GM23338 (cell line): ENCODE data around the gene CCR8. TPM values are rescaled to one million over a fixed set of nuclear protein-coding genes. Genes with fewer than 3 reads are reported as not detected.

Experiments used
- ATAC-seq: fragments of 200-7000 bp; cut with Tn5 transposase; 3 replicates; pipeline ENCODE4 v1.9.1; 2020
- DNase-seq: peaks from one replicate; pipeline ENCODE4 v3.0.0-alpha.2; 2015; ENCODE audit warnings: low spot score
- H2AFZ ChIP-seq: fragments of 200-600 bp; sonication (generic); 2 replicates; pipeline ENCODE4 v1.8.0; 2016; ENCODE audit warnings: antibody characterized with exemption, mild to moderate bottlenecking, moderate library complexity
- H3F3A ChIP-seq: fragments of 200-600 bp; sonication (generic); replicated peaks from 2 replicates; pipeline ENCODE4 v1.8.0; 2017; ENCODE audit warnings: antibody characterized with exemption, mixed run types, low read depth
- H3K27ac ChIP-seq: fragments of 200-600 bp; sonication (generic); 2 replicates; pipeline ENCODE4 v1.6.1; 2016; ENCODE audit warnings: low read depth
- H3K27me3 ChIP-seq: fragments of 200-600 bp; sonication (generic); 2 replicates; pipeline ENCODE4 v1.8.0; 2016; ENCODE audit warnings: mild to moderate bottlenecking, mixed run types, moderate library complexity; ENCODE audit not compliant: insufficient read depth
- H3K36me3 ChIP-seq: fragments of 200-600 bp; sonication (generic); 2 replicates; pipeline ENCODE4 v1.8.0; 2016; ENCODE audit warnings: mild to moderate bottlenecking; ENCODE audit not compliant: insufficient read depth
- H3K4me1 ChIP-seq: fragments of 200-600 bp; sonication (generic); 2 replicates; pipeline ENCODE4 v1.8.0; 2016; ENCODE audit warnings: mild to moderate bottlenecking, moderate library complexity; ENCODE audit not compliant: insufficient read depth
- H3K4me2 ChIP-seq: fragments of 200-600 bp; sonication (generic); 2 replicates; pipeline ENCODE4 v1.7.1; 2017; ENCODE audit warnings: mixed run types
- H3K4me3 ChIP-seq: fragments of 200-600 bp; sonication (generic); 2 replicates; pipeline ENCODE4 v1.6.1; 2016; ENCODE audit warnings: mixed run types
- H3K79me2 ChIP-seq: fragments of 200-600 bp; sonication (generic); replicated peaks from 2 replicates; pipeline ENCODE4 v1.8.0; 2017; ENCODE audit warnings: mild to moderate bottlenecking; ENCODE audit not compliant: insufficient read depth
- H3K9me2 ChIP-seq: fragments of 200-600 bp; sonication (generic); 2 replicates; pipeline ENCODE4 v1.8.0; 2017; ENCODE audit not compliant: insufficient read depth
- H4K20me1 ChIP-seq: fragments of 200-600 bp; sonication (generic); replicated peaks from 2 replicates; pipeline ENCODE4 v1.8.0; 2017; ENCODE audit warnings: mild to moderate bottlenecking; ENCODE audit not compliant: insufficient read depth
- H3K27ac Mint-ChIP-seq: 2 replicates; pipeline ENCODE4 v1.8.0; 2020; ENCODE audit warnings: inconsistent platforms, mild to moderate bottlenecking, moderate library complexity, mixed read lengths
- H3K27me3 Mint-ChIP-seq: 3 replicates; pipeline ENCODE4 v1.8.0; 2022; ENCODE audit warnings: low read depth, mild to moderate bottlenecking, moderate library complexity, mixed read lengths, inconsistent platforms; ENCODE audit not compliant: insufficient read depth, poor library complexity
- H3K36me3 Mint-ChIP-seq: 3 replicates; pipeline ENCODE4 v1.8.0; 2021; ENCODE audit warnings: low read depth, mild to moderate bottlenecking, inconsistent platforms, moderate library complexity, mixed read lengths
- H3K4me1 Mint-ChIP-seq: 3 replicates; pipeline ENCODE4 v1.8.0; 2020; ENCODE audit warnings: mild to moderate bottlenecking, inconsistent platforms, mixed read lengths
- H3K4me3 Mint-ChIP-seq: 3 replicates; pipeline ENCODE4 v1.8.0; 2021; ENCODE audit warnings: moderate library complexity, mild to moderate bottlenecking, inconsistent platforms, mixed read lengths
- H3K9me3 Mint-ChIP-seq: 3 replicates; pipeline ENCODE4 v1.8.0; 2020; ENCODE audit warnings: moderate library complexity, mild to moderate bottlenecking, inconsistent platforms, mixed read lengths
- CREB1 ChIP-seq: fragments of 250-450 bp; sonication (Bioruptor Pico); IDR thresholded peaks from 2 replicates; pipeline ENCODE4 v1.5.0; 2020; ENCODE audit warnings: low read depth, mild to moderate bottlenecking, moderate library complexity
- CTCF ChIP-seq, 2 experiments: fragments of 200-600 bp in 1 of 2; sonication (generic) in 1 of 2; conservative IDR thresholded peaks; 2 replicates each; pipeline versions ENCODE4 v1.5.1 to v1.6.1; 2016 to 2017; ENCODE audit warnings: antibody characterized with exemption in 2 of 2, low read depth in 2 of 2, mild to moderate bottlenecking in 2 of 2, moderate library complexity in 1 of 2
- ETS1 ChIP-seq: IDR thresholded peaks from 2 replicates; pipeline ENCODE4 v1.6.1; 2016; ENCODE audit warnings: antibody characterized with exemption
- POLR2AphosphoS5 ChIP-seq: IDR thresholded peaks from 2 replicates; pipeline ENCODE4 v1.6.1; 2016; ENCODE audit warnings: antibody characterized with exemption, low read depth
- REST ChIP-seq: IDR thresholded peaks from one replicate; pipeline ENCODE4 v1.6.1; 2018; ENCODE audit warnings: antibody characterized with exemption; ENCODE audit not compliant: unreplicated experiment
- ZNF114 ChIP-seq: fragments of 250-450 bp; sonication (Bioruptor Pico); IDR thresholded peaks from 2 replicates; pipeline ENCODE4 v1.5.0; 2020; ENCODE audit warnings: mild to moderate bottlenecking, moderate library complexity
- ZNF331 ChIP-seq: fragments of 250-450 bp; sonication (Bioruptor Pico); IDR thresholded peaks from 2 replicates; pipeline ENCODE4 v1.5.0; 2020; ENCODE audit warnings: low read depth, mild to moderate bottlenecking, moderate library complexity
- ZNF462 ChIP-seq: fragments of 250-450 bp; sonication (Bioruptor Pico); IDR thresholded peaks from 2 replicates; pipeline ENCODE4 v1.5.0; 2020; ENCODE audit warnings: mild to moderate bottlenecking, moderate library complexity
- polyA plus RNA-seq: library from polyadenylated mRNA; unstranded; fragments of >200 nt; fragmentation: Nextera tagmentation; extraction: Ambion mirVana; gene quantifications from 2 replicates; pipeline ENCODE4 v1.2.1, GENCODE V29; 2016
- total RNA-seq: library from RNA; depleted of rRNA; stranded (reverse); fragments of >200 nt; shearing (Covaris generic); gene quantifications from 2 replicates; pipeline ENCODE4 v1.2.3, GENCODE V29; 2014

Gene CCR8
- total and polyA plus RNA-seq, 2 experiments from 2014 or later, result 0.55 TPM; not detected in 1

- no peak for TF ChIP-seq POLR2AphosphoS5
Measured at GRCh38 chr3:39323494-39323893, 6.0 kb upstream of the CCR8 start (continued).

GRCh38 chr3:39325236-39325635 is 4.3 kb upstream of the CCR8 start:
- Histone ChIP-seq H3K27me3 (no peaks in the 10 kb centered on the region), H3K36me3 (no peaks in the 10 kb centered on the region), H3K4me3 (no peak overlapping the region), H3F3A (no peaks in the 10 kb centered on the region), H4K20me1 (no peaks in the 10 kb centered on the region), H3K9me2 (0 out of 2 replicates have a peak, but pooled peaks cover 8% of the 10 kb centered on the region), H2AFZ (no peak overlapping the region), H3K4me1 (peaks cover 3% of the 10 kb centered on the region), H3K27ac (no peak overlapping the region), H3K4me2 (no peak overlapping the region), H3K79me2 (no peaks in the 10 kb centered on the region)
- H3K4me3 Mint-ChIP-seq, result no peak overlapping the region
- ATAC-seq (no peak), DNase-seq (no peak)
- no peak for TF ChIP-seq CREB1 (CRISPR knock-in tag)
- no peak for TF ChIP-seq REST
- no peak for TF ChIP-seq ZNF462 (CRISPR knock-in tag)
- no peak for TF ChIP-seq CTCF (conservative IDR thresholded peaks at IDR 0.05; ENCODE audit: low read depth in 2 of 2)
- TF ChIP-seq ETS1, result no peak
- no peak for TF ChIP-seq ZNF331 (CRISPR knock-in tag)
- no peak for TF ChIP-seq ZNF114 (CRISPR knock-in tag)
- H3K27me3 Mint-ChIP-seq, result peaks cover 4% of the 10 kb centered on the region
- H3K36me3 Mint-ChIP-seq, result no peaks in the 10 kb centered on the region
- H3K4me1 Mint-ChIP-seq, result peaks cover 17% of the 10 kb centered on the region
- no peak overlapping the region for H3K27ac Mint-ChIP-seq
- H3K9me3 Mint-ChIP-seq, result no peaks in the 10 kb centered on the region
